Pancreas (tissue), 10 donors: ENCODE measurements around the gene MAPK1. TPM values are rescaled to one million over a fixed set of nuclear protein-coding genes. Genes with fewer than 3 reads are reported as not detected.
"Not testable (repeated sequence)": the region's sequence is repeated elsewhere in the genome, so short reads cannot be mapped to it uniquely, and the experiment has no call there.

Experiments used
- ATAC-seq, 4 donors: fragments of 200-7000 bp; cut with Tn5 transposase; one replicate each; pipeline versions ENCODE4 v1.8.0 to v1.9.1; 2020; ENCODE audit warnings: mild to moderate bottlenecking in 4 of 4, moderate library complexity in 4 of 4
- DNase-seq, 6 donors: peaks; one replicate each; pipeline ENCODE4 v3.0.0-alpha.2; 2020
- FAIRE-seq: peaks from 2 replicates; lab custom pipeline; 2012; peaks lifted over from hg19 to GRCh38; lab: Jason Lieb, UNC
- H3K27ac ChIP-seq, 4 donors: fragments of 200-600 bp; sonication (generic); 1 replicate in 3 of 4; 2 replicates in 1 of 4; pipeline versions ENCODE4 v1.5.0 to v1.8.0; 2020
- H3K27me3 ChIP-seq, 4 donors: fragments of 200-600 bp; one replicate each; pipeline ENCODE4 v1.8.0; 2021
- H3K36me3 ChIP-seq, 3 donors: fragments of 200-600 bp; sonication (generic) in 1 of 3; one replicate each; pipeline versions ENCODE4 v1.5.0 to v1.8.0; 2020 to 2021
- H3K4me1 ChIP-seq, 3 donors: fragments of 200-600 bp; one replicate each; pipeline ENCODE4 v1.8.0; 2021
- H3K4me3 ChIP-seq, 4 donors: fragments of 200-600 bp; sonication (generic) in 2 of 4; one replicate each; pipeline versions ENCODE4 v1.5.0 to v1.8.0; 2020 to 2021
- H3K9me3 ChIP-seq, 4 donors: fragments of 200-600 bp; one replicate each; pipeline ENCODE4 v1.8.0; 2021
- WGBS, 2 donors: extraction: QIAGEN DNeasy Blood & Tissue Kit; methylation state at CpG; one replicate each; pipeline ENCODE4 v1.1.7; 2013; 5-methylcytosine and 5-hydroxymethylcytosine counted together
- intact Hi-C, 3 donors: fragments of 100-400 bp; cut with DNase I; formaldehyde crosslinking; loops; one replicate each; pipeline versions ENCODE4 v1.11.1 to v1.14.2; 2022
- polyA plus RNA-seq, 2 donors: library from polyadenylated mRNA; stranded (reverse); fragments of 200-250 nt; gene quantifications; one replicate each; pipeline ENCODE4 v1.2.3, GENCODE V29; 2013
- total RNA-seq, 6 donors: library from RNA; stranded (reverse); fragmentation: NEBNext Ultra II Directional in 4 of 6; extraction: Animal tissue kit (Norgen Biotek cat#: 25700) in 4 of 6; gene quantifications; one replicate each; pipeline versions ENCODE4 v1.2.1 to v1.2.4, GENCODE V29; 2021 to 2023
- TF ChIP-seq, protein P1 (sequence below), 4 donors: fragments of 200-600 bp; sonication (generic) in 3 of 4; IDR thresholded peaks; one replicate each; pipeline versions ENCODE4 v1.5.0 to v1.8.0; 2021; ENCODE audit warnings: antibody characterized with exemption in 4 of 4
- donor health status: healthy with polysubstance abuse.
- donor health status: DM: no; HTN: no; CAD: no; lungs with moderate emphysema.
- donor health status: DM: no; HTN: no; CAD: no.
- donor health status: control.
- donor health status: control.
- donor health status: Bipolar disorder and iron deficiency.
- donor health status: DM: yes; HTN: yes; CAD: no.
- donor health status: DM: no; HTN: no; CAD: no.
- donor health status: DM: no; HTN: no; CAD: no.
- donor health status: DM: yes; HTN: yes; CAD: no.

Gene MAPK1
- total and polyA plus RNA-seq, 8 donors = 7.0 to 85.7 (median 66.4) TPM

GRCh38 chr22:21727159-21727558 lies 140.3 kb downstream of the MAPK1 start:
- WGBS, 2 donors = 85% methylated on average over 4 of the region's 4 CpGs
- H3K36me3 ChIP-seq = no peaks in the 10 kb centered on the region
- no peak for FAIRE-seq

DNA sequence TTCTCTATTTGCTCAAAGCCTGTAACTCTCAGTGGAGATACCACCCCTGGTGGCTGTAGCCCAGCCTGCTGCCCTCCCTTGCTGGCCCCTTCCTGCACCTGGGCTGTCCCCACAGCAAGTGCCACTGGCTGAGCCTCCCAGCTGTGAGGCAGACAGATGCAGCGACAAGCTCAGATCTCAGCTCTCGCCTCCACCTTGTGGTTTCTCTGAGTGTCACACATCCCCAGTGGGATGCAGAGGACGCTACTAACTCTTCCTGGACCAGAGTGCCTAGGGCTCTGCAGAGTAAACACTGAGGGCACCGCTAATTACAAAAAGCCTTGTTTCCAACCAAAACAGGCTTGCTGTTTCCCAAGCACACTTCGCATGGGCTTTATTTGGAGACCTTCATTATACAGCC lies 140.8 kb downstream of the MAPK1 start:
- WGBS, 2 donors = 35 to 42% methylated on average over 5 of the region's 5 CpGs

More at GRCh38 chr22:21727159-21727558, 140.3 kb downstream of the MAPK1 start:
- Histone ChIP-seq H3K4me3 (no peak overlapping the region), H3K27me3 (no peaks in the 10 kb centered on the region), H3K4me1 (no peaks in the 10 kb centered on the region), H3K9me3 (no peaks in the 10 kb centered on the region), H3K27ac (no peak overlapping the region)
- ATAC-seq (no peak), DNase-seq (no peak)
- intact Hi-C loops = no loop called here
- TF ChIP-seq, protein P1, sequence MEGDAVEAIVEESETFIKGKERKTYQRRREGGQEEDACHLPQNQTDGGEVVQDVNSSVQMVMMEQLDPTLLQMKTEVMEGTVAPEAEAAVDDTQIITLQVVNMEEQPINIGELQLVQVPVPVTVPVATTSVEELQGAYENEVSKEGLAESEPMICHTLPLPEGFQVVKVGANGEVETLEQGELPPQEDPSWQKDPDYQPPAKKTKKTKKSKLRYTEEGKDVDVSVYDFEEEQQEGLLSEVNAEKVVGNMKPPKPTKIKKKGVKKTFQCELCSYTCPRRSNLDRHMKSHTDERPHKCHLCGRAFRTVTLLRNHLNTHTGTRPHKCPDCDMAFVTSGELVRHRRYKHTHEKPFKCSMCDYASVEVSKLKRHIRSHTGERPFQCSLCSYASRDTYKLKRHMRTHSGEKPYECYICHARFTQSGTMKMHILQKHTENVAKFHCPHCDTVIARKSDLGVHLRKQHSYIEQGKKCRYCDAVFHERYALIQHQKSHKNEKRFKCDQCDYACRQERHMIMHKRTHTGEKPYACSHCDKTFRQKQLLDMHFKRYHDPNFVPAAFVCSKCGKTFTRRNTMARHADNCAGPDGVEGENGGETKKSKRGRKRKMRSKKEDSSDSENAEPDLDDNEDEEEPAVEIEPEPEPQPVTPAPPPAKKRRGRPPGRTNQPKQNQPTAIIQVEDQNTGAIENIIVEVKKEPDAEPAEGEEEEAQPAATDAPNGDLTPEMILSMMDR (IDR thresholded peaks at IDR 0.05) = no peak

DNA sequence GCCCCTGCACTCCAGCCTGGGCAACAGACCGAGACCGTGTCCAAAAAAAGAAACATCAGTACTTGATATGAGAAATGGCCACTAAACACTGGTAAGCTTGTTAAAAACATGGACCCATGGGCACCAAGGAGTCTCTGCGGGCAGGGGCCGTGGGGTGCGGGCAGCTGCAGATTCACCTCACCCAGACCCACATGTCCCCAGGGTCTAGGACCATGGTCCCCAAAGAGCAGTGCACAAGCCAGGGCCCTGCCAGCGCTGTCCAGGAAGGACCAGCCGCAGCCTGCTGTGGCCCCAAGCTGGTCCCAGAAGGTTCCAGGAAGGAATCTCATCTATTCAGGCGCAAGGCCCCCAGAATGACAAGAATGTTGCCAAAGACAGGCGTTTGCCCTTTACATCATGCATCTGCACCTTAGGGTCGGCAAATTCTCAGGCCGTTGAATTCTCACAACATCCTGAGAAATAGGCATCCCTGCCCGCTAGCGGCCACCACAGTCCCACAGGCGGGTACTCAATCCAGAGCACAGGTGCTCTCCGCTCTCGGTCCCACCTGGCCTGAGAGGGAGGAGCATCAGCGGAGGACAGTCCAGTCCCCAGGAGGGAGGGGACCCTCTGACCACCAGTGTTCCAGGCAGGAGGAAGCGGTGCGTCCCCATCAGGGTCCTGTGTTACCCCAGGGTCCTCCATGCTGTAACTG lies 141.3 kb downstream of the MAPK1 start:
- no peak for FAIRE-seq
- H3K27me3 ChIP-seq = no peaks in the 10 kb centered on the region
- ATAC-seq = no peak
- no peak overlapping the region for H3K4me3 ChIP-seq
- WGBS, 2 donors = 84 to 85% methylated on average over 19 of the region's 19 CpGs
- H3K27ac ChIP-seq = no peak overlapping the region
- DNase-seq = peak in 1 of 6 donors; percentile 50
- TF ChIP-seq, protein P1 (IDR thresholded peaks at IDR 0.05) = no peak
- no peaks in the 10 kb centered on the region for H3K36me3 ChIP-seq
- no peaks in the 10 kb centered on the region for H3K9me3 ChIP-seq
- no peaks in the 10 kb centered on the region for H3K4me1 ChIP-seq
- intact Hi-C loops = no loop called here

More for the DNA sequence above, 140.8 kb downstream of the MAPK1 start:
- TF ChIP-seq, protein P1 (IDR thresholded peaks at IDR 0.05) = peak in 1 of 4 donors; percentile 8
- H3K4me3 ChIP-seq = no peak overlapping the region
- H3K27me3 ChIP-seq = no peaks in the 10 kb centered on the region
- ATAC-seq = peak; percentile 65 to 79 (median 72)
- H3K27ac ChIP-seq = no peak overlapping the region
- intact Hi-C loops = no loop called here
- H3K4me1 ChIP-seq = no peaks in the 10 kb centered on the region
- FAIRE-seq = no peak
- H3K9me3 ChIP-seq = no peaks in the 10 kb centered on the region
- H3K36me3 ChIP-seq = no peaks in the 10 kb centered on the region
- peak in 2 of 6 donors; percentile 30 to 48 for DNase-seq

DNA sequence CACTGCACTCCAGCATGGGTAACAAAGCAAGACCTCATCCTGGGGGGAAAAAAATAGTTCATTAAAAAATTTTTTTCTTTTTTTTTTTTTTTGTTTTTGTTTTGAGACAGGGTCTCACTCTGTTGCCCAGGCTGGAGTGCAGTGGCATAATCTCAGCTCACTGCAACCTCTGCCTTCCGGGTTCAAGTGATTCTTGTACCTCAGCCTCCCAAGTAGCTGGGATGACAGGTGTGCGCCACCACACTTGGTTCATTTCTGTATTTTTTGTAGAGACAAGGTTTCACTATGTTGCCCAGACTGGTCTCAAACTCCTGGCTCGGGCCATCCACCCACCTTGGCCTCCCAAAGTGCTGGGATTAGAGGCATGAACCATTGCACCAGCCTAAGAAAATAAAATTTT lies 142.9 kb downstream of the MAPK1 start:
- WGBS, 2 donors = 97 to 98% methylated on average over 3 of the region's 3 CpGs
- ATAC-seq, H3K27me3 ChIP-seq, H3K4me1 ChIP-seq, H3K9me3 ChIP-seq, H3K27ac ChIP-seq, DNase-seq, FAIRE-seq, intact Hi-C loops, H3K4me3 ChIP-seq, H3K36me3 ChIP-seq: not testable (repeated sequence)

GRCh38 chr22:21721195-21721852 lies 146.1 kb downstream of the MAPK1 start:
- H3K4me1 ChIP-seq, H3K27ac ChIP-seq, H3K9me3 ChIP-seq, H3K4me3 ChIP-seq, FAIRE-seq, intact Hi-C loops, DNase-seq, H3K27me3 ChIP-seq, ATAC-seq, H3K36me3 ChIP-seq: not testable (repeated sequence)
- WGBS, 2 donors = 95 to 96% methylated on average over 14 to 15 of the region's 15 CpGs

DNA sequence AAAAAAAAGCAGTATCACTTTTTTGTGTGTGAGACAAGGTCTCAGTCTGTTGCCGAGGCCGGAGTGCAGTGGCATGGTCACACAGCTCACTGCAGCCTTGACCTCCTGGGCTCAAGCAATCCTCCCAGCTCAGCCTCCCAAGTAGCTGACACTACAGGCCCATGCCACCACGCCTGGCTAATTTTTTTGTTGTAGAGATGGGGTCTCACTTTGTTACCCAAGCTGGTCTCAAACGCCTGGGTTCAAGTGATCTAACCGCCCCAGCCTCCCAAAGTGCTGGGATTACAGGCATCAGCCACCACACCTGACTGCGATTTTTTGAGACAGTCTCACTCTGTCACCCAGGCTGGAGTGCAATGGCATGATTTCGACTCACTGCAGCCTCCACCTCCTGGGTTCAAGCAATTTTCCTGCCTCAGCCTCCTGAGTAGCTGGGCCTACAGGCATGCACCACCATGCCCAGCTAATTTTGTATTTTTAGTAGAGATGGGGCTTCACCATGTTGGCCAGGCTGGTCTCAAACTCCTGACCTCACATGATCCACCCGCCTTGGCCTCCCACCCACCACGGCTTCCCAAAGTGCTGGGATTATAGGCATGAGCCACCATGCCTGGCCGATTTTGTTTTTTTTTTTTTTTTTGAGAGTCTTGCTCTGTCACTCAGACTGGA lies 147.1 kb downstream of the MAPK1 start:
- 90 to 96% methylated on average over 9 to 10 of the region's 10 CpGs for WGBS, 2 donors
- H3K4me3 ChIP-seq, DNase-seq, H3K27me3 ChIP-seq, FAIRE-seq, intact Hi-C loops, H3K4me1 ChIP-seq, H3K36me3 ChIP-seq, ATAC-seq, H3K27ac ChIP-seq, H3K9me3 ChIP-seq: not testable (repeated sequence)
